ENCODE results near the gene AGBL3.

- no peak for TF ChIP-seq CTCF (IDR thresholded peaks at IDR 0.05)
- TF ChIP-seq EZH2 (IDR thresholded peaks at IDR 0.05): no peak
These were observed 105.4 kb downstream of the AGBL3 start for GRCh38 chr7:135091717-135092116.
